Fibroblast of lung (primary cell): ENCODE measurements around the gene VPS35L. TPM values are rescaled to one million over a fixed set of nuclear protein-coding genes. Genes with fewer than 3 reads are reported as not detected.

Experiments
- DNase-seq, 2 donors: peaks; one replicate each; pipeline versions ENCODE4 v3.0.0 to v3.0.0-alpha.2; 2010; ENCODE audit warnings: low read depth in 2 of 2
- H2AFZ ChIP-seq: 2 replicates; pipeline ENCODE4 v1.5.1; 2012; ENCODE audit warnings: low read length, control low read depth, inconsistent platforms
- H3K27ac ChIP-seq: 2 replicates; pipeline ENCODE4 v1.5.1; 2011; ENCODE audit warnings: low read length, control low read depth; ENCODE audit not compliant: insufficient read depth
- H3K27me3 ChIP-seq: 2 replicates; pipeline ENCODE4 v1.5.1; 2011; ENCODE audit warnings: mild to moderate bottlenecking, low read length; ENCODE audit not compliant: control insufficient read depth, insufficient read depth
- H3K36me3 ChIP-seq: 2 replicates; pipeline ENCODE4 v1.5.1; 2011; ENCODE audit warnings: low read length; ENCODE audit not compliant: control insufficient read depth, insufficient read depth
- H3K4me1 ChIP-seq: 2 replicates; pipeline ENCODE4 v1.5.1; 2011; ENCODE audit warnings: low read length; ENCODE audit not compliant: control insufficient read depth, insufficient read depth; ENCODE audit errors: extremely low read depth
- H3K4me2 ChIP-seq: 2 replicates; pipeline ENCODE4 v1.5.1; 2011; ENCODE audit warnings: low read length, control low read depth; ENCODE audit not compliant: insufficient read depth; ENCODE audit errors: extremely low read depth
- H3K4me3 ChIP-seq, 4 experiments: fragments of 200-600 bp in 1 of 4; sonication (generic) in 1 of 4; replicated peaks in 1 of 4; 2 replicates each; pipeline ENCODE4 v1.5.1; 2011 to 2016; ENCODE audit warnings: low read length in 4 of 4, low read depth in 3 of 4, mild to moderate bottlenecking in 3 of 4, control low read depth in 2 of 4, inconsistent platforms in 1 of 4, mixed read lengths in 1 of 4; ENCODE audit not compliant: insufficient read depth in 1 of 4; ENCODE audit errors: control extremely low read depth in 1 of 4
- H3K79me2 ChIP-seq: 2 replicates; pipeline ENCODE4 v1.5.1; 2012; ENCODE audit warnings: mild to moderate bottlenecking, low read length, inconsistent platforms; ENCODE audit not compliant: control insufficient read depth, insufficient read depth
- H3K9ac ChIP-seq: 2 replicates; pipeline ENCODE4 v1.5.1; 2011; ENCODE audit warnings: mild to moderate bottlenecking, low read length, control low read depth; ENCODE audit not compliant: insufficient read depth
- H3K9me3 ChIP-seq: 2 replicates; pipeline ENCODE4 v1.5.1; 2012; ENCODE audit warnings: low read depth, low read length; ENCODE audit not compliant: control insufficient read depth, insufficient read depth
- H4K20me1 ChIP-seq: 2 replicates; pipeline ENCODE4 v1.5.1; 2011; ENCODE audit warnings: low read length; ENCODE audit not compliant: control insufficient read depth, insufficient read depth; ENCODE audit errors: extremely low read depth
- CTCF ChIP-seq, 2 donors: IDR thresholded peaks in 1 of 2; conservative IDR thresholded peaks in 1 of 2; 1 replicate in 1 of 2; 2 replicates in 1 of 2; pipeline ENCODE4 v1.5.1; 2011 to 2012; ENCODE audit warnings: low read length in 2 of 2, control low read depth in 1 of 2, inconsistent platforms in 1 of 2, low read depth in 1 of 2, mild to moderate bottlenecking in 1 of 2
- EZH2 ChIP-seq: IDR thresholded peaks from 2 replicates; pipeline ENCODE4 v1.5.1; 2012; ENCODE audit warnings: low read length, control low read depth, mild to moderate bottlenecking; ENCODE audit errors: missing control alignments
- polyA plus RNA-seq, 2 donors: library from polyadenylated mRNA; depleted of rRNA in 1 of 2; stranded (reverse) in 1 of 2; unstranded in 1 of 2; fragments of >200 nt; gene quantifications; 2 replicates each; pipeline ENCODE4 v1.2.1, GENCODE V29; 2011 to 2012; ENCODE audit warnings: missing spikeins in 1 of 2
- total RNA-seq: library from RNA; depleted of rRNA; stranded (reverse); fragments of >200 nt; gene quantifications from 2 replicates; pipeline ENCODE4 v1.2.1, GENCODE V29; 2014

VPS35L gene
- total and polyA plus RNA-seq, 2 donors (not counting 1 experiment from before 2014, with no cell fraction given) = 46.7 to 54.7 TPM

DNA sequence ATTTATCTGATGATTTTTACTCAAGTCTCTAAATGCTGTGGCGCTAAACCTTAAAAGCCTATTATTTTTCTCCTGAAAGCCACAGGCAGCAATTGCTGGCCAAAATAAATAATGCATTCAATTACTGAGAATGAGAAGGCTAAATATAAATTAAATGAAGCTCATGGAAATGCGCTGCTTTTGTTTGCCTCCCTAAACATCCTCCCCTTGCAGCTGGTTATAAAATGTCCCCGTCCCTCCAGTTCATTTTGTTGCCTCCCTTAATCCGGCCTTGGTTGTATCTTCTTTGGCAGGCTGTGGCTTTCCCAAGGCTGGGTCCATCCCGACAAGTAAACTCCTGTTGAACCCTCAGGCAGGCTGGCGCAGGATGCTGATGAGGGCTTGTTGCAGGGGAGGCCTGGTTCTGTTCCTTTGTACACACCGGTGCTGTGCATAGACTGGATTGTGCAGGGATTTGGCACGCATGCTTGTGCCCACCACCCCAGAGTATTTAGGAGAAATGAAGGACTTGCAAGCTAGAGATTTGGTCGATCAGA is 99.8 kb downstream of the VPS35L start:
- Histone ChIP-seq H3K4me3 (no peak overlapping the region), H3K4me1 (no peaks in the 10 kb centered on the region), H3K27me3 (no peaks in the 10 kb centered on the region), H3K9ac (no peak overlapping the region), H3K27ac (no peak overlapping the region), H3K9me3 (no peaks in the 10 kb centered on the region), H2AFZ (no peak overlapping the region), H4K20me1 (no peaks in the 10 kb centered on the region), H3K79me2 (no peaks in the 10 kb centered on the region), H3K4me2 (no peak overlapping the region), H3K36me3 (peaks cover 9% of the 10 kb centered on the region)
- TF ChIP-seq CTCF (conservative IDR thresholded peaks at IDR 0.05 in 1 of 2, IDR thresholded peaks at IDR 0.05 in 1 of 2; ENCODE audit: low read depth in 1 of 2, low read length in 2 of 2) (no peak), EZH2 (no peak)
- no peak for DNase-seq

DNA sequence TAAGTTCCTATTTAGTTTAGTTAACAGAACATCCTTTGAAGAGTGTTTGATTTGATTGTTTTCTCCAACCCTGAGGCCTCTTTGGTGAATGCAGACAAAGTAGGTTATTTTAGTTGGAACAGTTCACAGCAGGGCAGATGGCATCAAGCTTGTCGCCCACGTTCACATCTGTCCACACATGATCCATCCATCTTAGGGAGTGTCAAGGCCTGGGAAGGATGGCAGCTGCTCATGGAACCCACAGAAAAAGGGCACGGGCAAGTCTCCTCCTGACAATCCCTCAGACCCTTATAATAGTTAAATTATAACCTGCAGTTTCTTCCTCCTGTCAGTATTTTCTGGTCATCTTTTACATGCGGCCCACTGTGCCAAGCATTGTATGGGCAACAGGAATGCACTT is 102.3 kb downstream of the VPS35L start:
- H3K9me3 ChIP-seq = no peaks in the 10 kb centered on the region

GRCh38 chr16:19659554-19659953 is 104.1 kb downstream of the VPS35L start:
- Histone ChIP-seq H3K4me2 (no peak overlapping the region), H3K4me3 (no peak overlapping the region), H4K20me1 (no peaks in the 10 kb centered on the region), H3K4me1 (no peaks in the 10 kb centered on the region), H3K79me2 (no peaks in the 10 kb centered on the region), H2AFZ (no peak overlapping the region), H3K27me3 (no peaks in the 10 kb centered on the region), H3K9me3 (no peaks in the 10 kb centered on the region), H3K27ac (no peak overlapping the region), H3K36me3 (peaks cover 1% of the 10 kb centered on the region), H3K9ac (no peak overlapping the region)
- DNase-seq = peak in 1 of 2 donors; percentile 9
- TF ChIP-seq CTCF (conservative IDR thresholded peaks at IDR 0.05 in 1 of 2, IDR thresholded peaks at IDR 0.05 in 1 of 2; ENCODE audit: low read depth in 1 of 2, low read length in 2 of 2) (no peak), EZH2 (no peak)

More for the DNA sequence above, 102.3 kb downstream of the VPS35L start:
- no peak for DNase-seq
- Histone ChIP-seq H3K27me3 (no peaks in the 10 kb centered on the region), H3K4me2 (no peak overlapping the region), H3K9ac (no peak overlapping the region), H2AFZ (no peak overlapping the region), H3K4me3 (no peak overlapping the region), H3K27ac (no peak overlapping the region), H3K79me2 (no peaks in the 10 kb centered on the region), H4K20me1 (no peaks in the 10 kb centered on the region), H3K36me3 (peaks cover 3% of the 10 kb centered on the region), H3K4me1 (no peaks in the 10 kb centered on the region)
- no peak for TF ChIP-seq EZH2
- TF ChIP-seq CTCF (conservative IDR thresholded peaks at IDR 0.05 in 1 of 2, IDR thresholded peaks at IDR 0.05 in 1 of 2; ENCODE audit: low read depth in 1 of 2, low read length in 2 of 2) = no peak
